ENCODE measurements around the gene FMC1. TPM values are rescaled to one million over a fixed set of nuclear protein-coding genes. Genes with fewer than 3 reads are reported as not detected.
"Not testable (repeated sequence)": the region's sequence is repeated elsewhere in the genome, so short reads cannot be mapped to it uniquely, and the experiment has no call there.

FMC1 gene
- total RNA-seq, 1 donor from 2014 or later: 48.0 TPM

GRCh38 chr7:139321071-139321745 is 19.9 kb upstream of the FMC1 start:
- Histone ChIP-seq H3K9me3 (ENCODE audit: control insufficient read depth in 3 of 3, low read length in 3 of 3) (no peaks in the 10 kb centered on the region), H3K4me3 (ENCODE audit: low read length in 3 of 3) (no peak overlapping the region), H3K27ac (ENCODE audit: low read depth, low read length) (no peak overlapping the region)

GRCh38 chr7:139324709-139325108 is 16.4 kb upstream of the FMC1 start:
- not testable (repeated sequence) for H3K36me3 ChIP-seq (ENCODE audit: control insufficient read depth in 3 of 3, insufficient read depth in 3 of 3, low read length in 3 of 3); H3K4me1 ChIP-seq (ENCODE audit: control insufficient read depth in 3 of 3, insufficient read depth in 3 of 3, low read length in 3 of 3); H3K27me3 ChIP-seq (ENCODE audit: control insufficient read depth in 3 of 3, insufficient read depth in 3 of 3, low read length in 3 of 3); H3K27ac ChIP-seq (ENCODE audit: low read depth, low read length); H3K4me3 ChIP-seq (ENCODE audit: low read length in 3 of 3); H3K9me3 ChIP-seq (ENCODE audit: control insufficient read depth in 3 of 3, low read length in 3 of 3); H3K9ac ChIP-seq (ENCODE audit: low read depth in 1 of 3, low read length in 3 of 3)

More at GRCh38 chr7:139321071-139321745, 19.9 kb upstream of the FMC1 start:
- Histone ChIP-seq H3K4me1 (ENCODE audit: control insufficient read depth in 3 of 3, insufficient read depth in 3 of 3, low read length in 3 of 3) (peaks cover 0 to 9% (median 8%) of the 10 kb centered on the region in 3 donors), H3K9ac (ENCODE audit: low read depth in 1 of 3, low read length in 3 of 3) (no peak overlapping the region), H3K27me3 (ENCODE audit: control insufficient read depth in 3 of 3, insufficient read depth in 3 of 3, low read length in 3 of 3) (no peaks in the 10 kb centered on the region), H3K36me3 (ENCODE audit: control insufficient read depth in 3 of 3, insufficient read depth in 3 of 3, low read length in 3 of 3) (no peaks in the 10 kb centered on the region)

GRCh38 chr7:139328375-139328774 is 12.8 kb upstream of the FMC1 start:
- Histone ChIP-seq H3K27me3 (ENCODE audit: control insufficient read depth in 3 of 3, insufficient read depth in 3 of 3, low read length in 3 of 3) (no peaks in the 10 kb centered on the region), H3K4me3 (ENCODE audit: low read length in 3 of 3) (no peak overlapping the region), H3K4me1 (ENCODE audit: control insufficient read depth in 3 of 3, insufficient read depth in 3 of 3, low read length in 3 of 3) (no peaks in the 10 kb centered on the region), H3K27ac (ENCODE audit: low read depth, low read length) (no peak overlapping the region), H3K9ac (ENCODE audit: low read depth in 1 of 3, low read length in 3 of 3) (no peak overlapping the region), H3K36me3 (ENCODE audit: control insufficient read depth in 3 of 3, insufficient read depth in 3 of 3, low read length in 3 of 3) (no peaks in the 10 kb centered on the region), H3K9me3 (ENCODE audit: control insufficient read depth in 3 of 3, low read length in 3 of 3) (no peaks in the 10 kb centered on the region)

- no peak overlapping the region for H3K27ac ChIP-seq (ENCODE audit: low read depth, low read length)
- no peaks in the 10 kb centered on the region for H3K27me3 ChIP-seq (ENCODE audit: control insufficient read depth in 3 of 3, insufficient read depth in 3 of 3, low read length in 3 of 3)
- H3K4me3 ChIP-seq (ENCODE audit: low read length in 3 of 3): no peak overlapping the region
- no peak overlapping the region for H3K9ac ChIP-seq (ENCODE audit: low read depth in 1 of 3, low read length in 3 of 3)
- no peaks in the 10 kb centered on the region for H3K9me3 ChIP-seq (ENCODE audit: control insufficient read depth in 3 of 3, low read length in 3 of 3)
- no peaks in the 10 kb centered on the region for H3K36me3 ChIP-seq (ENCODE audit: control insufficient read depth in 3 of 3, insufficient read depth in 3 of 3, low read length in 3 of 3)
- H3K4me1 ChIP-seq (ENCODE audit: control insufficient read depth in 3 of 3, insufficient read depth in 3 of 3, low read length in 3 of 3): no peaks in the 10 kb centered on the region
These were observed 12.0 kb upstream of the FMC1 start for GRCh38 chr7:139329119-139329518.

- H3K9ac ChIP-seq (ENCODE audit: low read depth in 1 of 3, low read length in 3 of 3): no peak overlapping the region
- no peaks in the 10 kb centered on the region for H3K9me3 ChIP-seq (ENCODE audit: control insufficient read depth in 3 of 3, low read length in 3 of 3)
- no peak overlapping the region for H3K4me3 ChIP-seq (ENCODE audit: low read length in 3 of 3)
- no peaks in the 10 kb centered on the region for H3K27me3 ChIP-seq (ENCODE audit: control insufficient read depth in 3 of 3, insufficient read depth in 3 of 3, low read length in 3 of 3)
- H3K36me3 ChIP-seq (ENCODE audit: control insufficient read depth in 3 of 3, insufficient read depth in 3 of 3, low read length in 3 of 3): no peaks in the 10 kb centered on the region
- H3K27ac ChIP-seq (ENCODE audit: low read depth, low read length): no peak overlapping the region
- no peaks in the 10 kb centered on the region for H3K4me1 ChIP-seq (ENCODE audit: control insufficient read depth in 3 of 3, insufficient read depth in 3 of 3, low read length in 3 of 3)
These were observed 10.7 kb upstream of the FMC1 start for GRCh38 chr7:139330333-139331030.

GRCh38 chr7:139332697-139333359 is 8.3 kb upstream of the FMC1 start:
- Histone ChIP-seq H3K9me3 (ENCODE audit: control insufficient read depth in 3 of 3, low read length in 3 of 3) (no peaks in the 10 kb centered on the region), H3K36me3 (ENCODE audit: control insufficient read depth in 3 of 3, insufficient read depth in 3 of 3, low read length in 3 of 3) (no peaks in the 10 kb centered on the region), H3K9ac (ENCODE audit: low read depth in 1 of 3, low read length in 3 of 3) (no peak overlapping the region), H3K4me1 (ENCODE audit: control insufficient read depth in 3 of 3, insufficient read depth in 3 of 3, low read length in 3 of 3) (no peaks in the 10 kb centered on the region), H3K27ac (ENCODE audit: low read depth, low read length) (no peak overlapping the region), H3K4me3 (ENCODE audit: low read length in 3 of 3) (no peak overlapping the region), H3K27me3 (ENCODE audit: control insufficient read depth in 3 of 3, insufficient read depth in 3 of 3, low read length in 3 of 3) (no peaks in the 10 kb centered on the region)

- not testable (repeated sequence) for H3K4me3 ChIP-seq (ENCODE audit: low read length in 3 of 3); H3K27me3 ChIP-seq (ENCODE audit: control insufficient read depth in 3 of 3, insufficient read depth in 3 of 3, low read length in 3 of 3); H3K36me3 ChIP-seq (ENCODE audit: control insufficient read depth in 3 of 3, insufficient read depth in 3 of 3, low read length in 3 of 3); H3K9me3 ChIP-seq (ENCODE audit: control insufficient read depth in 3 of 3, low read length in 3 of 3); H3K27ac ChIP-seq (ENCODE audit: low read depth, low read length); H3K9ac ChIP-seq (ENCODE audit: low read depth in 1 of 3, low read length in 3 of 3); H3K4me1 ChIP-seq (ENCODE audit: control insufficient read depth in 3 of 3, insufficient read depth in 3 of 3, low read length in 3 of 3)
These were observed 7.7 kb upstream of the FMC1 start for GRCh38 chr7:139333443-139333842.

GRCh38 chr7:139334399-139335150 is 6.6 kb upstream of the FMC1 start:
- no peaks in the 10 kb centered on the region for H3K36me3 ChIP-seq (ENCODE audit: control insufficient read depth in 3 of 3, insufficient read depth in 3 of 3, low read length in 3 of 3)
- no peak overlapping the region for H3K9ac ChIP-seq (ENCODE audit: low read depth in 1 of 3, low read length in 3 of 3)
- no peaks in the 10 kb centered on the region for H3K4me1 ChIP-seq (ENCODE audit: control insufficient read depth in 3 of 3, insufficient read depth in 3 of 3, low read length in 3 of 3)
- H3K4me3 ChIP-seq (ENCODE audit: low read length in 3 of 3): no peak overlapping the region
- no peak overlapping the region for H3K27ac ChIP-seq (ENCODE audit: low read depth, low read length)
- no peaks in the 10 kb centered on the region for H3K9me3 ChIP-seq (ENCODE audit: control insufficient read depth in 3 of 3, low read length in 3 of 3)
- H3K27me3 ChIP-seq (ENCODE audit: control insufficient read depth in 3 of 3, insufficient read depth in 3 of 3, low read length in 3 of 3): no peaks in the 10 kb centered on the region

GRCh38 chr7:139339025-139339424 is 2.1 kb upstream of the FMC1 start:
- H3K9me3 ChIP-seq (ENCODE audit: control insufficient read depth in 3 of 3, low read length in 3 of 3): peaks cover 0 to 2% (median 0%) of the 10 kb centered on the region in 3 donors
- no peak overlapping the region for H3K4me3 ChIP-seq (ENCODE audit: low read length in 3 of 3)
- no peak overlapping the region for H3K27ac ChIP-seq (ENCODE audit: low read depth, low read length)
- no peaks in the 10 kb centered on the region for H3K27me3 ChIP-seq (ENCODE audit: control insufficient read depth in 3 of 3, insufficient read depth in 3 of 3, low read length in 3 of 3)
- H3K36me3 ChIP-seq (ENCODE audit: control insufficient read depth in 3 of 3, insufficient read depth in 3 of 3, low read length in 3 of 3): peaks cover 0 to 2% (median 0%) of the 10 kb centered on the region in 3 donors
- H3K9ac ChIP-seq (ENCODE audit: low read depth in 1 of 3, low read length in 3 of 3): no peak overlapping the region
- H3K4me1 ChIP-seq (ENCODE audit: control insufficient read depth in 3 of 3, insufficient read depth in 3 of 3, low read length in 3 of 3): peaks cover 9 to 12% (median 11%) of the 10 kb centered on the region in 3 donors
